Measurements from ENCODE around the gene PLEKHM2. TPM values are rescaled to one million over a fixed set of nuclear protein-coding genes. Genes with fewer than 3 reads are reported as not detected.
"Not testable (repeated sequence)": the region's sequence is repeated elsewhere in the genome, so short reads cannot be mapped to it uniquely, and the experiment has no call there.

The PLEKHM2 gene
- total and polyA plus RNA-seq, 4 donors, result 23.9 to 81.7 (median 74.5) TPM

GRCh38 chr1:15691434-15692032 is 7.4 kb downstream of the PLEKHM2 start:
- no peak overlapping the region for H3K4me3 ChIP-seq (ENCODE audit: low read length in 2 of 2)
- 10 to 14% methylated on average over 11 of the region's 11 CpGs for WGBS, 2 donors

GRCh38 chr1:15692121-15692682 is 8.1 kb downstream of the PLEKHM2 start:
- DNase-seq (no peak), ATAC-seq (ENCODE audit: low FRiP score) (no peak)

More at GRCh38 chr1:15691434-15692032, 7.4 kb downstream of the PLEKHM2 start:
- no peaks in the 10 kb centered on the region for H3K27me3 ChIP-seq (ENCODE audit: control insufficient read depth in 1 of 2, insufficient read depth in 2 of 2, low read length in 1 of 2)
- DNase-seq, result peak; percentile 68 to 81
- no peak overlapping the region for H3K27ac ChIP-seq (ENCODE audit: low read depth in 1 of 2, low read length in 2 of 2)
- intact Hi-C loops (cut with DNase I), result no loop called here
- H3K9me3 ChIP-seq (ENCODE audit: control insufficient read depth, low read length), result no peaks in the 10 kb centered on the region
- ATAC-seq (ENCODE audit: low FRiP score), result peak; percentile 77
- H3K36me3 ChIP-seq (ENCODE audit: control insufficient read depth in 1 of 2, insufficient read depth in 2 of 2, low read length in 1 of 2), result no peaks in the 10 kb centered on the region
- no peaks in the 10 kb centered on the region for H3K4me1 ChIP-seq (ENCODE audit: control insufficient read depth in 1 of 2, insufficient read depth in 2 of 2, low read length in 2 of 2)

GRCh38 chr1:15693371-15693770 is 9.3 kb downstream of the PLEKHM2 start:
- Histone ChIP-seq H3K9me3 (ENCODE audit: control insufficient read depth, low read length) (no peaks in the 10 kb centered on the region), H3K27me3 (ENCODE audit: control insufficient read depth in 1 of 2, insufficient read depth in 2 of 2, low read length in 1 of 2) (no peaks in the 10 kb centered on the region), H3K27ac (ENCODE audit: low read depth in 1 of 2, low read length in 2 of 2) (peak overlapping the region in 1 of 2 donors; percentile 19), H3K4me3 (ENCODE audit: low read length in 2 of 2) (no peak overlapping the region), H3K36me3 (ENCODE audit: control insufficient read depth in 1 of 2, insufficient read depth in 2 of 2, low read length in 1 of 2) (no peaks in the 10 kb centered on the region), H3K4me1 (ENCODE audit: control insufficient read depth in 1 of 2, insufficient read depth in 2 of 2, low read length in 2 of 2) (no peaks in the 10 kb centered on the region)
- ATAC-seq (ENCODE audit: low FRiP score), result no peak
- 52% methylated on average over 5 of the region's 5 CpGs for WGBS, 2 donors
- intact Hi-C loops (cut with DNase I), result no loop called here
- no peak for DNase-seq

More at GRCh38 chr1:15692121-15692682, 8.1 kb downstream of the PLEKHM2 start:
- no peaks in the 10 kb centered on the region for H3K36me3 ChIP-seq (ENCODE audit: control insufficient read depth in 1 of 2, insufficient read depth in 2 of 2, low read length in 1 of 2)
- H3K4me1 ChIP-seq (ENCODE audit: control insufficient read depth in 1 of 2, insufficient read depth in 2 of 2, low read length in 2 of 2), result no peaks in the 10 kb centered on the region
- H3K27me3 ChIP-seq (ENCODE audit: control insufficient read depth in 1 of 2, insufficient read depth in 2 of 2, low read length in 1 of 2), result no peaks in the 10 kb centered on the region
- intact Hi-C loops (cut with DNase I), result no loop called here
- H3K27ac ChIP-seq (ENCODE audit: low read depth in 1 of 2, low read length in 2 of 2), result no peak overlapping the region
- no peak overlapping the region for H3K4me3 ChIP-seq (ENCODE audit: low read length in 2 of 2)
- 47 to 57% methylated on average over 5 of the region's 5 CpGs for WGBS, 2 donors
- no peaks in the 10 kb centered on the region for H3K9me3 ChIP-seq (ENCODE audit: control insufficient read depth, low read length)

- H3K27ac ChIP-seq (ENCODE audit: low read depth in 1 of 2, low read length in 2 of 2), result peak overlapping the region; percentile 6 to 67
- no peaks in the 10 kb centered on the region for H3K27me3 ChIP-seq (ENCODE audit: control insufficient read depth in 1 of 2, insufficient read depth in 2 of 2, low read length in 1 of 2)
- no peak overlapping the region for H3K4me3 ChIP-seq (ENCODE audit: low read length in 2 of 2)
- peak in 1 of 2 donors; percentile 69 for DNase-seq
- peak; percentile 57 for ATAC-seq (ENCODE audit: low FRiP score)
- no peaks in the 10 kb centered on the region for H3K36me3 ChIP-seq (ENCODE audit: control insufficient read depth in 1 of 2, insufficient read depth in 2 of 2, low read length in 1 of 2)
- intact Hi-C loops (cut with DNase I), result no loop called here
- no peaks in the 10 kb centered on the region for H3K4me1 ChIP-seq (ENCODE audit: control insufficient read depth in 1 of 2, insufficient read depth in 2 of 2, low read length in 2 of 2)
- WGBS, 2 donors, result 2 to 7% methylated on average over 10 of the region's 10 CpGs
- H3K9me3 ChIP-seq (ENCODE audit: control insufficient read depth, low read length), result no peaks in the 10 kb centered on the region
Measured at GRCh38 chr1:15696956-15697521, 12.9 kb downstream of the PLEKHM2 start.

GRCh38 chr1:15698201-15698600 is 14.1 kb downstream of the PLEKHM2 start:
- no peak overlapping the region for H3K27ac ChIP-seq (ENCODE audit: low read depth in 1 of 2, low read length in 2 of 2)
- 98 to 100% methylated on average over 2 of the region's 2 CpGs for WGBS, 2 donors
- no peak overlapping the region for H3K4me3 ChIP-seq (ENCODE audit: low read length in 2 of 2)
- intact Hi-C loops (cut with DNase I), result no loop called here
- H3K27me3 ChIP-seq (ENCODE audit: control insufficient read depth in 1 of 2, insufficient read depth in 2 of 2, low read length in 1 of 2), result no peaks in the 10 kb centered on the region
- no peaks in the 10 kb centered on the region for H3K4me1 ChIP-seq (ENCODE audit: control insufficient read depth in 1 of 2, insufficient read depth in 2 of 2, low read length in 2 of 2)
- H3K9me3 ChIP-seq (ENCODE audit: control insufficient read depth, low read length), result no peaks in the 10 kb centered on the region
- DNase-seq (no peak), ATAC-seq (ENCODE audit: low FRiP score) (no peak)
- no peaks in the 10 kb centered on the region for H3K36me3 ChIP-seq (ENCODE audit: control insufficient read depth in 1 of 2, insufficient read depth in 2 of 2, low read length in 1 of 2)

- H3K27ac ChIP-seq (ENCODE audit: low read depth in 1 of 2, low read length in 2 of 2); intact Hi-C loops (cut with DNase I); H3K4me1 ChIP-seq (ENCODE audit: control insufficient read depth in 1 of 2, insufficient read depth in 2 of 2, low read length in 2 of 2); H3K4me3 ChIP-seq (ENCODE audit: low read length in 2 of 2); H3K27me3 ChIP-seq (ENCODE audit: control insufficient read depth in 1 of 2, insufficient read depth in 2 of 2, low read length in 1 of 2); H3K9me3 ChIP-seq (ENCODE audit: control insufficient read depth, low read length); ATAC-seq (ENCODE audit: low FRiP score); H3K36me3 ChIP-seq (ENCODE audit: control insufficient read depth in 1 of 2, insufficient read depth in 2 of 2, low read length in 1 of 2); DNase-seq: not testable (repeated sequence)
- WGBS, 2 donors, result 80 to 82% methylated on average over 4 of the region's 4 CpGs
Measured at GRCh38 chr1:15699321-15699720, 15.2 kb downstream of the PLEKHM2 start.

- DNase-seq (no peak), ATAC-seq (ENCODE audit: low FRiP score) (no peak)
- WGBS, 2 donors, result 60 to 61% methylated on average over 6 of the region's 6 CpGs
- Histone ChIP-seq H3K4me3 (ENCODE audit: low read length in 2 of 2) (no peak overlapping the region), H3K9me3 (ENCODE audit: control insufficient read depth, low read length) (no peaks in the 10 kb centered on the region), H3K27me3 (ENCODE audit: control insufficient read depth in 1 of 2, insufficient read depth in 2 of 2, low read length in 1 of 2) (no peaks in the 10 kb centered on the region), H3K27ac (ENCODE audit: low read depth in 1 of 2, low read length in 2 of 2) (no peak overlapping the region), H3K36me3 (ENCODE audit: control insufficient read depth in 1 of 2, insufficient read depth in 2 of 2, low read length in 1 of 2) (no peaks in the 10 kb centered on the region), H3K4me1 (ENCODE audit: control insufficient read depth in 1 of 2, insufficient read depth in 2 of 2, low read length in 2 of 2) (no peaks in the 10 kb centered on the region)
- intact Hi-C loops (cut with DNase I), result no loop called here
Measured at GRCh38 chr1:15700508-15700907, 16.4 kb downstream of the PLEKHM2 start.

- H3K27ac ChIP-seq (ENCODE audit: low read depth in 1 of 2, low read length in 2 of 2), result no peak overlapping the region
- H3K9me3 ChIP-seq (ENCODE audit: control insufficient read depth, low read length), result no peaks in the 10 kb centered on the region
- no peak overlapping the region for H3K4me3 ChIP-seq (ENCODE audit: low read length in 2 of 2)
- DNase-seq (no peak), ATAC-seq (ENCODE audit: low FRiP score) (no peak)
- intact Hi-C loops (cut with DNase I), result no loop called here
- H3K27me3 ChIP-seq (ENCODE audit: control insufficient read depth in 1 of 2, insufficient read depth in 2 of 2, low read length in 1 of 2), result no peaks in the 10 kb centered on the region
- H3K4me1 ChIP-seq (ENCODE audit: control insufficient read depth in 1 of 2, insufficient read depth in 2 of 2, low read length in 2 of 2), result no peaks in the 10 kb centered on the region
- WGBS, 2 donors, result 84 to 87% methylated on average over 8 of the region's 8 CpGs
- H3K36me3 ChIP-seq (ENCODE audit: control insufficient read depth in 1 of 2, insufficient read depth in 2 of 2, low read length in 1 of 2), result no peaks in the 10 kb centered on the region
Measured at GRCh38 chr1:15701784-15702183, 17.7 kb downstream of the PLEKHM2 start.

All from aorta (tissue), 5 donors.